Ectodermal cell (in vitro differentiated cells): ENCODE data around the gene ALPK3.

Experiments used
- H3K27ac ChIP-seq: 2 replicates; pipeline ENCODE4 v1.7.0; 2013; ENCODE audit warnings: mild to moderate bottlenecking, low read depth, low read length; ENCODE audit not compliant: insufficient read depth, poor library complexity, severe bottlenecking
- H3K27me3 ChIP-seq: 2 replicates; pipeline ENCODE4 v1.7.0; 2013; ENCODE audit warnings: mild to moderate bottlenecking, low read length; ENCODE audit not compliant: insufficient read depth, control insufficient read depth, poor library complexity, severe bottlenecking
- H3K36me3 ChIP-seq: one replicate; pipeline ENCODE4 v1.7.0; 2013; ENCODE audit warnings: low read length; ENCODE audit not compliant: control insufficient read depth, insufficient read depth
- H3K4me1 ChIP-seq: one replicate; pipeline ENCODE4 v1.7.0; 2013; ENCODE audit warnings: low read length; ENCODE audit not compliant: control insufficient read depth, insufficient read depth
- H3K4me3 ChIP-seq: 2 replicates; pipeline ENCODE4 v1.7.0; 2013; ENCODE audit warnings: low read depth, low read length, control low read depth; ENCODE audit not compliant: insufficient read depth
- H3K9me3 ChIP-seq: 2 replicates; pipeline ENCODE4 v1.7.0; 2013; ENCODE audit warnings: mild to moderate bottlenecking, low read length, moderate library complexity; ENCODE audit not compliant: control insufficient read depth
- WGBS, 2 experiments: methylation state at CpG; one replicate each; pipeline ENCODE4 v1.1.7; 2013; ENCODE audit warnings: missing lambda C conversion rate in 2 of 2; 5-methylcytosine and 5-hydroxymethylcytosine counted together

ALPK3 gene

DNA sequence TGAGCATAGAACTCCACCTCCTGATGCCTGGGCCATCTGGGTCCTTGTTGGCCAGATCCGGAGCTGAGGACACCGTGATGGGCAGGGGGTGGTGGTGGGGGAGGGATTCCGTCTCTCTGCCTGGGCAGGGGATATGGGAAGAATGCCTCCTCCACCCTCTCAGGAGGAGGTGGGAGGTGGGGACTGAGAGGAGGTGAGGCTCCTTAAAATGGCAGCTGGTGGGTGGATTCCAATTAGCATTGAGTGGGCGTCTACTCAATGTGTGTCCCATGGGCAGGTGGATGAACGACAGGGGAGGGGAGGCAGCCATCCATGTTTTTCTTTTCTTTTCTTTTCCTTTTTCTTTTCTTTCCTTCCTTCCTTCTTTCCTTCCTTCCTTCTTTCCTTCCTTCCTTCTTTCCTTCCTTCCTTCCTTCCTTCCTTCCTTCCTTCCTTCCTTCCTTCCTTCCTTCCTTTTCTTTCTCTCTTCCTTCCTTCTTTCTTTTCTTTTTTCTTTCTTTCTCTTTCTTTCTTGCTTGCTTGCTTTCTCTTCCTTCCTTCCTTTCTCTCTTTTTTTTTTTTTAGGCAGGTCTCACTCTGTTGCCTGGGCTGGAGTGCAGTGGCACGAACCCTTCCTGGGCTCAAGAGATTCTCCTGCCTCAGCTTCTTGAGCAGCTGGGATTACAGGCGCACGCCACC lies 72.3 kb downstream of the ALPK3 start:
- no peak overlapping the region for H3K27ac ChIP-seq
- H3K27me3 ChIP-seq: no peaks in the 10 kb centered on the region
- H3K9me3 ChIP-seq: no peaks in the 10 kb centered on the region
- no peak overlapping the region for H3K4me3 ChIP-seq
- no peaks in the 10 kb centered on the region for H3K36me3 ChIP-seq
- 82 to 83% methylated on average over 8 of the region's 8 CpGs for WGBS, 2 experiments
- no peaks in the 10 kb centered on the region for H3K4me1 ChIP-seq

- Histone ChIP-seq H3K27me3 (no peaks in the 10 kb centered on the region), H3K4me3 (no peak overlapping the region), H3K9me3 (no peaks in the 10 kb centered on the region), H3K36me3 (no peaks in the 10 kb centered on the region), H3K4me1 (no peaks in the 10 kb centered on the region), H3K27ac (no peak overlapping the region)
- WGBS, 2 experiments: 92 to 93% methylated on average over 6 of the region's 6 CpGs
Measured at GRCh38 chr15:84889991-84890669, 73.0 kb downstream of the ALPK3 start.

DNA sequence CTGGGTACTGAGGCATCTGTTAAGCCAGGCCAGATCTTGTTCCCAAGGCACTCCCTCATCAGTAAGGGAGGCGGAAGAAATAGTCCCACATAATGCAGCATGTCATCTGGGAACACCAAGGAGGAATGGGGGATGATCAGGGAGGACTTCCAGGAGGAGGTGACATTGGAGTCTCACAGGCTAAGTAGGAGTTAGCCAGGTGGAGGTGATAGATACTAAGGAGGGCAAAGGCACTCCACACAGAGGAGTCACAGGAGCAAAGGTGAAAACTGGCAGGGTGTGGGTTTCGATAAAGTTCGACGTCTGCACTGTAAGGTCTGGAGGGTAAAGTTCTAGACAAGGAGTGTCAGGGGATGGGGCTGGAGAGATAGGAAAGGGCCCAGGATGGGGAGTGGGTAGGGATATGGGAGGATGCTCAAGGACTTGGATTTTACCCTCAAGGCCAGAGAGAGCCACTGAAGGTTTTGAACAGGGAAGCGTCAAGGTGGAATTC lies 73.6 kb downstream of the ALPK3 start:
- Histone ChIP-seq H3K36me3 (no peaks in the 10 kb centered on the region), H3K27ac (no peak overlapping the region), H3K4me1 (no peaks in the 10 kb centered on the region), H3K27me3 (no peaks in the 10 kb centered on the region), H3K9me3 (no peaks in the 10 kb centered on the region), H3K4me3 (no peak overlapping the region)
- WGBS, 2 experiments: 95 to 96% methylated on average over 5 of the region's 5 CpGs

- H3K9me3 ChIP-seq: no peaks in the 10 kb centered on the region
- H3K4me3 ChIP-seq: no peak overlapping the region
- no peaks in the 10 kb centered on the region for H3K4me1 ChIP-seq
- H3K36me3 ChIP-seq: no peaks in the 10 kb centered on the region
- WGBS, 2 experiments: 92 to 93% methylated on average over 6 of the region's 6 CpGs
- H3K27me3 ChIP-seq: no peaks in the 10 kb centered on the region
- H3K27ac ChIP-seq: no peak overlapping the region
Measured at GRCh38 chr15:84891339-84891738, 74.2 kb downstream of the ALPK3 start.

- no peak overlapping the region for H3K4me3 ChIP-seq
- H3K36me3 ChIP-seq: no peaks in the 10 kb centered on the region
- H3K4me1 ChIP-seq: no peaks in the 10 kb centered on the region
- WGBS, 2 experiments: 85 to 92% methylated on average over 10 of the region's 10 CpGs
- no peak overlapping the region for H3K27ac ChIP-seq
- no peaks in the 10 kb centered on the region for H3K27me3 ChIP-seq
- no peaks in the 10 kb centered on the region for H3K9me3 ChIP-seq
Measured at GRCh38 chr15:84892786-84893307, 75.7 kb downstream of the ALPK3 start.

DNA sequence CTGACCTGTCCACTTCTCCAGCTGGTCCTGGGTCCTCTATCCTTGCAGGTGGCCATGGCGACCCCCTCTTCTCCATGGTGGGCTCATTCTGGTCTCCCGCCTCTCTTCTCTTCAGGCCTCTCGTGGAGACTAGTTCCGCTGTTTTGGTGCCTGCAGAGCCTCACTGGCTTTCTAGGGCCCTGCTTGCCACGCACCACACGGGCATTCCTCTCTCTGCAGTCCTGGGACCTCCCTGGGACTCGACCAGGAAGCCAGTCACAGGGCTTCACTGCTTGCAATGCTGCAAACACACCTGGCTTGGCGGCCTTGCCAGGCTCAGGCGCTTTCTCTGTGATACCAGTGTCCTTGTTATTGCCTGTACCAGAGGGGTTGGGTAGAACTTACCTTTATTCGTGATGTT lies 76.5 kb downstream of the ALPK3 start:
- 92 to 93% methylated on average over 10 of the region's 10 CpGs for WGBS, 2 experiments
- Histone ChIP-seq H3K27me3 (no peaks in the 10 kb centered on the region), H3K4me1 (no peaks in the 10 kb centered on the region), H3K9me3 (no peaks in the 10 kb centered on the region), H3K4me3 (no peak overlapping the region), H3K36me3 (no peaks in the 10 kb centered on the region), H3K27ac (no peak overlapping the region)

DNA sequence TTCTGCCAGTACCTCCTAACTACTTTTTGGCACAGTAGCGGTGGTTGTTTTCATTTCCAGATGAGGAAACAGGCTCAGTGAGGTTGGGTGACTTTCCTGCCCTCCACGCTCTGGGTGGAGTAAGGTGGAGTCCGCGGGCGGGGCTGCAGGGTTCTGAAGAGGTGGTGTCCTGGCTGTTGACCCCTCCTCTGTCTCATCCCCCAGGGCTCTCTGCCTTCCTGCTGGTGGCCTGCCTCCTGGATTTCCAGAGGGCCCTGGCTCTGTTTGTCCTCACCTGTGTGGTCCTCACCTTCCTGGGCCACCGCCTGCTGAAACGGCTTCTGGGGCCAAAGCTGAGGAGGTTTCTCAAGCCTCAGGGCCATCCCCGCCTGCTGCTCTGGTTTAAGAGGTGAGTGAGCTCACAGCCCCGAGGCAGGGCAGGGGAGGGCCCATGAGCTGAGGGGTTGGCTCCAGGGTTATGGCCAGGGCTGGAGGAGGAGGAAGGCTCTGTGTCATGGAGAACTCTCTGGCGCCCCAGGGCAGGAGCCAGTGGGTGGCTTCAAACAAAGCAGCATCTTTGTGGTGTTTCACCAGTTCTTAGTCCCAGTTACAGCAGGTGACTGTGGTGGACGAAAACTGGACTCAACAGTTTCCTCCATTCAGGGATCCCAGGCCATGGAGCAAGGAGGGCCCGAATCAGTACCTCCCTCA lies 77.7 kb downstream of the ALPK3 start:
- Histone ChIP-seq H3K27ac (no peak overlapping the region), H3K4me1 (no peaks in the 10 kb centered on the region)
- 89 to 91% methylated on average over 12 of the region's 12 CpGs for WGBS, 2 experiments

GRCh38 chr15:84898761-84899160 lies 81.6 kb downstream of the ALPK3 start:
- Histone ChIP-seq H3K27me3 (no peaks in the 10 kb centered on the region), H3K9me3 (no peaks in the 10 kb centered on the region), H3K4me1 (no peaks in the 10 kb centered on the region), H3K4me3 (no peak overlapping the region), H3K27ac (no peak overlapping the region), H3K36me3 (no peaks in the 10 kb centered on the region)
- WGBS, 2 experiments: 82 to 84% methylated on average over 4 of the region's 4 CpGs

More for the DNA sequence above, 77.7 kb downstream of the ALPK3 start:
- H3K4me3 ChIP-seq: no peak overlapping the region
- no peaks in the 10 kb centered on the region for H3K9me3 ChIP-seq
- no peaks in the 10 kb centered on the region for H3K36me3 ChIP-seq
- H3K27me3 ChIP-seq: no peaks in the 10 kb centered on the region

GRCh38 chr15:84899750-84900149 lies 82.6 kb downstream of the ALPK3 start:
- no peaks in the 10 kb centered on the region for H3K9me3 ChIP-seq
- H3K27me3 ChIP-seq: no peaks in the 10 kb centered on the region
- H3K4me3 ChIP-seq: no peak overlapping the region
- H3K36me3 ChIP-seq: no peaks in the 10 kb centered on the region
- H3K27ac ChIP-seq: no peak overlapping the region
- 85 to 92% methylated on average over 7 of the region's 7 CpGs for WGBS, 2 experiments
- H3K4me1 ChIP-seq: no peaks in the 10 kb centered on the region

GRCh38 chr15:84901540-84901939 lies 84.4 kb downstream of the ALPK3 start:
- H3K4me1 ChIP-seq: no peaks in the 10 kb centered on the region
- H3K9me3 ChIP-seq: no peaks in the 10 kb centered on the region
- no peaks in the 10 kb centered on the region for H3K27me3 ChIP-seq
- WGBS, 2 experiments: 0% methylated on average over 1 of the region's 2 CpGs
- no peaks in the 10 kb centered on the region for H3K36me3 ChIP-seq
- H3K27ac ChIP-seq: no peak overlapping the region
- H3K4me3 ChIP-seq: no peak overlapping the region
